Measurements from ENCODE around the gene CETN2.

Gene CETN2

GRCh38 chrX:152830312-152831305, at the start of gene CETN2, which contains the start of gene NSDHL:
TSS of gene CETN2 (minus strand) at chrX:152830757. CDS start at chrX:152830710, 47 bp downstream.
TSS of gene NSDHL (plus strand) at chrX:152831063. CDS start at chrX:152846325, 15,262 bp downstream.
- Histone ChIP-seq H3K27me3 (ENCODE audit: control insufficient read depth in 1 of 2, insufficient read depth in 2 of 2, low read length in 2 of 2) (no peaks in the 10 kb centered on the region), H3K4me3 (ENCODE audit: low read depth in 1 of 2, low read length in 2 of 2) (peak within 1 kb of the TSS; percentile 63 to 82), H3K4me1 (ENCODE audit: insufficient read depth, low read length) (no peaks in the 10 kb centered on the region), H3K9ac (ENCODE audit: low read length) (peak within 1 kb of the TSS; percentile 73), H3K9me3 (ENCODE audit: low read length) (no peaks in the 10 kb centered on the region), H3K36me3 (ENCODE audit: insufficient read depth, low read length) (peaks cover 5% of the 10 kb centered on the region), H3K27ac (ENCODE audit: low read depth, low read length) (peak within 1 kb of the TSS; percentile 69)

GRCh38 chrX:152878976-152879755, 48.6 kb upstream of the CETN2 start:
- H3K36me3 ChIP-seq (ENCODE audit: insufficient read depth, low read length): no peaks in the 10 kb centered on the region
- H3K27me3 ChIP-seq (ENCODE audit: control insufficient read depth in 1 of 2, insufficient read depth in 2 of 2, low read length in 2 of 2): peaks cover 0 to 4% of the 10 kb centered on the region in 2 donors
- no peak overlapping the region for H3K27ac ChIP-seq (ENCODE audit: low read depth, low read length)
- no peaks in the 10 kb centered on the region for H3K9me3 ChIP-seq (ENCODE audit: low read length)
- no peak overlapping the region for H3K4me3 ChIP-seq (ENCODE audit: low read depth in 1 of 2, low read length in 2 of 2)
- H3K4me1 ChIP-seq (ENCODE audit: insufficient read depth, low read length): no peaks in the 10 kb centered on the region
- no peak overlapping the region for H3K9ac ChIP-seq (ENCODE audit: low read length)

- H3K27ac ChIP-seq (ENCODE audit: low read depth, low read length): no peak overlapping the region
- no peak overlapping the region for H3K4me3 ChIP-seq (ENCODE audit: low read depth in 1 of 2, low read length in 2 of 2)
- no peaks in the 10 kb centered on the region for H3K9me3 ChIP-seq (ENCODE audit: low read length)
- no peak overlapping the region for H3K9ac ChIP-seq (ENCODE audit: low read length)
- peaks cover 0 to 4% of the 10 kb centered on the region in 2 donors for H3K27me3 ChIP-seq (ENCODE audit: control insufficient read depth in 1 of 2, insufficient read depth in 2 of 2, low read length in 2 of 2)
- H3K4me1 ChIP-seq (ENCODE audit: insufficient read depth, low read length): no peaks in the 10 kb centered on the region
- no peaks in the 10 kb centered on the region for H3K36me3 ChIP-seq (ENCODE audit: insufficient read depth, low read length)
Observed at GRCh38 chrX:152876931-152877840, 46.6 kb upstream of the CETN2 start.

GRCh38 chrX:152873361-152873760, 42.8 kb upstream of the CETN2 start:
- Histone ChIP-seq H3K27me3 (ENCODE audit: control insufficient read depth in 1 of 2, insufficient read depth in 2 of 2, low read length in 2 of 2) (no peaks in the 10 kb centered on the region), H3K27ac (ENCODE audit: low read depth, low read length) (no peak overlapping the region), H3K4me1 (ENCODE audit: insufficient read depth, low read length) (no peaks in the 10 kb centered on the region), H3K36me3 (ENCODE audit: insufficient read depth, low read length) (no peaks in the 10 kb centered on the region), H3K9me3 (ENCODE audit: low read length) (no peaks in the 10 kb centered on the region), H3K4me3 (ENCODE audit: low read depth in 1 of 2, low read length in 2 of 2) (no peak overlapping the region), H3K9ac (ENCODE audit: low read length) (no peak overlapping the region)

GRCh38 chrX:152872522-152872921, 42.0 kb upstream of the CETN2 start:
- H3K9me3 ChIP-seq (ENCODE audit: low read length): no peaks in the 10 kb centered on the region
- H3K36me3 ChIP-seq (ENCODE audit: insufficient read depth, low read length): no peaks in the 10 kb centered on the region
- no peak overlapping the region for H3K27ac ChIP-seq (ENCODE audit: low read depth, low read length)
- H3K9ac ChIP-seq (ENCODE audit: low read length): no peak overlapping the region
- H3K4me3 ChIP-seq (ENCODE audit: low read depth in 1 of 2, low read length in 2 of 2): no peak overlapping the region
- no peaks in the 10 kb centered on the region for H3K4me1 ChIP-seq (ENCODE audit: insufficient read depth, low read length)
- H3K27me3 ChIP-seq (ENCODE audit: control insufficient read depth in 1 of 2, insufficient read depth in 2 of 2, low read length in 2 of 2): peaks cover 0 to 2% of the 10 kb centered on the region in 2 donors

- H3K9ac ChIP-seq (ENCODE audit: low read length): no peak overlapping the region
- H3K9me3 ChIP-seq (ENCODE audit: low read length): no peaks in the 10 kb centered on the region
- H3K36me3 ChIP-seq (ENCODE audit: insufficient read depth, low read length): peaks cover 7% of the 10 kb centered on the region
- H3K4me1 ChIP-seq (ENCODE audit: insufficient read depth, low read length): no peaks in the 10 kb centered on the region
- H3K27me3 ChIP-seq (ENCODE audit: control insufficient read depth in 1 of 2, insufficient read depth in 2 of 2, low read length in 2 of 2): peaks cover 0 to 4% of the 10 kb centered on the region in 2 donors
- H3K27ac ChIP-seq (ENCODE audit: low read depth, low read length): no peak overlapping the region
- H3K4me3 ChIP-seq (ENCODE audit: low read depth in 1 of 2, low read length in 2 of 2): no peak overlapping the region
Observed at GRCh38 chrX:152871260-152871659, 40.7 kb upstream of the CETN2 start.

GRCh38 chrX:152869972-152870371, 39.4 kb upstream of the CETN2 start:
- H3K4me3 ChIP-seq (ENCODE audit: low read depth in 1 of 2, low read length in 2 of 2): no peak overlapping the region

GRCh38 chrX:152866386-152866785, 35.8 kb upstream of the CETN2 start:
- Histone ChIP-seq H3K27ac (ENCODE audit: low read depth, low read length) (no peak overlapping the region), H3K36me3 (ENCODE audit: insufficient read depth, low read length) (peaks cover 14% of the 10 kb centered on the region), H3K4me1 (ENCODE audit: insufficient read depth, low read length) (no peaks in the 10 kb centered on the region), H3K27me3 (ENCODE audit: control insufficient read depth in 1 of 2, insufficient read depth in 2 of 2, low read length in 2 of 2) (peaks cover 0 to 4% of the 10 kb centered on the region in 2 donors), H3K9ac (ENCODE audit: low read length) (no peak overlapping the region), H3K9me3 (ENCODE audit: low read length) (no peaks in the 10 kb centered on the region), H3K4me3 (ENCODE audit: low read depth in 1 of 2, low read length in 2 of 2) (no peak overlapping the region)

More at GRCh38 chrX:152869972-152870371, 39.4 kb upstream of the CETN2 start:
- Histone ChIP-seq H3K27ac (ENCODE audit: low read depth, low read length) (no peak overlapping the region), H3K4me1 (ENCODE audit: insufficient read depth, low read length) (no peaks in the 10 kb centered on the region), H3K36me3 (ENCODE audit: insufficient read depth, low read length) (peaks cover 14% of the 10 kb centered on the region), H3K9ac (ENCODE audit: low read length) (no peak overlapping the region), H3K27me3 (ENCODE audit: control insufficient read depth in 1 of 2, insufficient read depth in 2 of 2, low read length in 2 of 2) (peaks cover 0 to 4% of the 10 kb centered on the region in 2 donors), H3K9me3 (ENCODE audit: low read length) (no peaks in the 10 kb centered on the region)

- H3K9ac ChIP-seq (ENCODE audit: low read length): no peak overlapping the region
- peaks cover 14% of the 10 kb centered on the region for H3K36me3 ChIP-seq (ENCODE audit: insufficient read depth, low read length)
- no peaks in the 10 kb centered on the region for H3K9me3 ChIP-seq (ENCODE audit: low read length)
- H3K4me1 ChIP-seq (ENCODE audit: insufficient read depth, low read length): no peaks in the 10 kb centered on the region
- H3K27ac ChIP-seq (ENCODE audit: low read depth, low read length): no peak overlapping the region
- peaks cover 0 to 4% of the 10 kb centered on the region in 2 donors for H3K27me3 ChIP-seq (ENCODE audit: control insufficient read depth in 1 of 2, insufficient read depth in 2 of 2, low read length in 2 of 2)
- no peak overlapping the region for H3K4me3 ChIP-seq (ENCODE audit: low read depth in 1 of 2, low read length in 2 of 2)
Observed at GRCh38 chrX:152865232-152865920, 34.8 kb upstream of the CETN2 start.

- Histone ChIP-seq H3K27ac (ENCODE audit: low read depth, low read length) (no peak overlapping the region), H3K36me3 (ENCODE audit: insufficient read depth, low read length) (peaks cover 12% of the 10 kb centered on the region), H3K9me3 (ENCODE audit: low read length) (no peaks in the 10 kb centered on the region), H3K4me1 (ENCODE audit: insufficient read depth, low read length) (no peaks in the 10 kb centered on the region), H3K4me3 (ENCODE audit: low read depth in 1 of 2, low read length in 2 of 2) (no peak overlapping the region), H3K27me3 (ENCODE audit: control insufficient read depth in 1 of 2, insufficient read depth in 2 of 2, low read length in 2 of 2) (no peaks in the 10 kb centered on the region), H3K9ac (ENCODE audit: low read length) (no peak overlapping the region)
Observed at GRCh38 chrX:152861826-152862225, 31.3 kb upstream of the CETN2 start.
